GM18505 (cell line): ENCODE data around the gene ASB15.

Experiments
- ATAC-seq: cut with Tn5 transposase; IDR thresholded peaks from one replicate; pipeline ENCODE4 v1.9.1; 2021; ENCODE audit not compliant: unreplicated experiment
- POLR2A ChIP-seq: IDR thresholded peaks from 4 replicates; pipeline ENCODE4 v1.6.1; 2011; ENCODE audit warnings: borderline replicate concordance; ENCODE audit not compliant: insufficient read depth, insufficient read length; ENCODE audit errors: extremely low read depth

Gene ASB15

DNA sequence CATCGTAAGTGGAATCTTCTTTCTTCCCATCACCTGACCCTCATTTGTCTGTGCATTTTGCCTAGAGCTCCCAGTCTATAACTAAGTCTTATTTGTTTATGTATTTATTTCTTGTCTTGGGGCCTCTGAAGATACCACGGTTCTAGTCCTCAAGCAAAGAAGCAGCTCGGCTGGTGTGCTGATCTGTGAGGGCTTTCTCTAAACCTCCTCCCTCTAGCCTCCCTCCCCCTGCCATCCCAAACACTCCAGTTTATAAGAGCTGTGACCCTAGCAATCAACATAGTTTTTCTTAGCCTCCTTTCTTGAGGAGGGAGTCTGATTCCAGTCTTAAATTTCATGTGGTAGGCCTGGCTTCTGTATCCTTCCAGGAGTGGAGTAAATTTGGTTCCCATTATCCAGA, 28.3 kb upstream of the ASB15 start:
- no peak for ATAC-seq
- no peak for TF ChIP-seq POLR2A

DNA sequence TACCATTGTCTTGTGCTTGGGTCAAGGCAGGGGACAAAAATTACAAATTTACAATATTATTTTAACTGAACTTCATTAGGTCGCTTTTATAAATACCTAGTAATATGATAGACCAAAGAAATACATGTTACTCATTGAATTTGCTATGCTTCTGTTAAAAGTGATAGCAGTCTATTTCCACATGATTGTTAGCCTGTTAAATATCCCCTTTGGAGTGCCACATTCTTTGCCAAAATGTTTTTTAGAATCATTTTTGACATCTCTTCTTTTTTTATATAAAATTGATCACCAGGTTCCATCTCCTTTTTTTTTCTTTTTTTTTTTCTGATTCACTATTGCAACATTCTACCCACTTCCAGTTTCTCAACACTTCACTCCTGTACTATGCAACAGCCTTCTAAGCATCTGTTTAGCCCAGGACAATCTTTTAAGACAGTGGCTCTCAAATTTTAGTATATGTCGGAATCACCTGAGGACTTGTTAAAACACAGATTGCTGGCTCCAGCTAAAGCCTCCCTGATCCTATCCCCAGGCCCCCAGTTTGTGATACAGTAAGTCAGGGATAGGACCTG, 27.6 kb upstream of the ASB15 start:
- no peak for TF ChIP-seq POLR2A
- no peak for ATAC-seq

GRCh38 chr7:123579416-123579815, 22.2 kb upstream of the ASB15 start:
- no peak for ATAC-seq
- no peak for TF ChIP-seq POLR2A

DNA sequence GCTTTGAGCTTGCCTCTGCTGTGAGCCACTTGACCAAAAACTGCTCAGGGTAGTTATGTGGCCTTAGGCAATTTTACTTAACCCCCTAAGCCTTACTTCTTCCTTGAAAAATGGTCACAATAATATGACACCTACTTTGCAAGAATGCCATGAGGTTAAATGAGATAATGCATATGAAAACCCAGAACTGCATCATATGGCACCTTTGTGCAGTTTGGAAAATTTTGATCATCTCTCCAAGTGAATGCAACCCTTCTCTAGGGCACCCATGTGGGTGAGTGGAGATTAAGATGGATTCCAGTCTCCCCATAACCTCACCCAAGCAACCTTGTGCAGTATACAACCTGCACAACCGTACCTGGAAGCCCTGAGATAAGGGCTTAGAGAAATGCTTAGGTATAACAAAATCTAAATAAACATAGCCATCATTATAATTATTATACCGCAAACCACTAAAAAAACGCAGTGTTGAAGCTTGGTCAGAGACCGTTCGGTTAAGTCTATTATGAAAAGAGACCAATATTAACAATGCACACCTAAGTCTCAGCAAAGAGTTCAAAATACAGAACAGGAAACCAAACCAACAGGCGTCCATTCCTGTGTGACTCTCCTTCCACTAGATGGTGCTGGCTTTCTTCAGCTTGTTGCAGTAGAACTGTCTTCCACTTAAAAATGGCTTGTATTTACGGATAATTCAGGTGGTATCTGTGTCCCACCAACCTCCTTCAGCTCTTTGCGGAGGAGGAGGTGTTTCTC, 21.0 kb upstream of the ASB15 start:
- ATAC-seq = peak; percentile 86
- no peak for TF ChIP-seq POLR2A

DNA sequence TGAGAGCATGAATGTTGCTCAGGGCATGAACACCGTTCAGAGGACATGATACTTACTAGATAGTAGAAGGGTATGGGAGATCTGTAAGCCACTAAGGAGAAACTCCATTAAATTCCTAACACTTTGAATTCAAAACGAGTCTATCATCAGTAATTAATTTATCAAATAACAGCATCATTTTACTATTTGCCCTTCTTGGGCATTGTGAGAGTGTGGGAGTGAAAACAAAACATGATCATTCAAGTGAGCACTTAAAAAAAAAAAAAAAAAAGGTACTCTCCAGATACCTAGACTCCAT, 20.5 kb upstream of the ASB15 start:
- peak; percentile 7 for ATAC-seq
- TF ChIP-seq POLR2A = no peak

DNA sequence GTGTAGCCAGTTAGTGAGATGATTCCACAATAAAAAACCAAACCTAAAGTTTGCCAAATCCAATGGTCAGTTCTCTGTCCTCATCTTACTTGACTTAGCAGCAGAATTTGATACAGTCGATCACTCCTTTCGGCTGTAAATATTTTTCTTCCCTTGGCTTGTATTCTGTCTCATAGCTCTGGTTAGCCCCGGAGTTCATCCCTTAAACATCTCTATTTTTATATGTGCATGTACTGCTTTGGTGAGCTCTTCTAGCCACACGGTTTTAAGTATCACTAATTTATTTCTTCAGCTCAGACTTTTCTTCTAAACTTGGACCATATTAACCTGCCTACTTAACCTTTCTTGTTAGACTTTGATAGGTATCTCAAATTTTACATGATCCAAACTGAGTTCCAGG, 17.8 kb upstream of the ASB15 start:
- no peak for ATAC-seq
- no peak for TF ChIP-seq POLR2A

DNA sequence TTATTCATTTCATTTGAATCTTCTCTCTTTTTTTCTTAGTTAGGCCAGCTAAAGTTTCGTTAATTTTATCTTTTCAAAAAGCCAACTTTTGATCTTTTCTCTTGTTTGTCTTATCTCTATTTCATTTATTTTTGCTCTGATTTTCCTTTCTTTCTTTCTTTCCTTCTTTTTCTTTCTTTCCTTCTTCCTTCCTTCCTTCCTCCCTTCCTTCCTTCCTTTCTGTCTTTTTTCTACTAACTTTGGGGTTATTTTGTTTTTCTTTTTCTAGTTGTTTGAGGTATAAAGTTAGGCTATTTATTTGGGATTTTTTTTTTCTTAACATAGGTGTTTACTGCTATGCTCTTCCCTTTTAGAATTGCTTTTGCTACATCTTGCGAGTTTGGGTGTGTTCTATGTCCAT, 13.2 kb upstream of the ASB15 start:
- no peak for ATAC-seq
- no peak for TF ChIP-seq POLR2A

DNA sequence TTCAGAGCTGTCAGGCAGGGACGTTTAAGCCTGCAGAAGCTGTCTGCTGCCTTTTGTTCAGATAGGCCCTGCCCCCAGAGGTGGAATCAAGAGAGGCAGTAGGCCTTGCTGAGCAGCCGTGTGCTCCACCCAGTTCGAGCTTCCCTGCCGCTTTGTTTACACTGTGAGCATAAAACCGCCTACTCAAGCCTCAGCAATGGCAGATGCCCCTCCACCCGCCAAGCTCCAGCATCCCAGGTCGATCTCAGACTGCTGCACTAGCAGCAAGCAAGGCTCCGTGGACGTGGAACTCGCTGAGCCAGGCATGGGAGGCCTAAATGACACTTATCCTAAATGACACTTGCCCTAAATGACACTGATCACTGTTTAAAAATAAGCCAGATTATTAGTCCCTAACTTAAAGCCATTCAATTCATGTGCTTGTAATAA, 6.8 kb upstream of the ASB15 start:
- no peak for TF ChIP-seq POLR2A
- no peak for ATAC-seq

- no peak for TF ChIP-seq POLR2A
- no peak for ATAC-seq
Measured at GRCh38 chr7:123598657-123599056, 3.0 kb upstream of the ASB15 start.

DNA sequence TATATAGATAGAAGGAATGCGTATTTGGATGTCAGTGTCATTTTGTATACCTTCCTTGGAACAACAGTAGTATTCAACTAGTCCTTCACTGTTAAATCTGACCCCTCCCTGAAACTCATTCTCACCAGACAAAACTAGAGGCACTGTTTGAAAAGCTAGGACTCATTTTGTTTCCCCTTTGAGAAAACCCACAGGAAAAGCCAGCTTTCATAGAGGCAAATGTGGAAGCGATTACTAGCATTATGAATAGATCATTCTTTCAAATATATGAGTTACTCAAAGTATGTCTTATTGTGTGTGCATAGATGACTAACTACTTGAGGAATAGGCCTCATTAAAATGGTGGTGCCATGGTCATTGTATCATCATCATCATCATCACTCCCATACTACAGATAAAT, 1.9 kb upstream of the ASB15 start:
- no peak for TF ChIP-seq POLR2A

GRCh38 chr7:123600876-123601275, 745 bp upstream of the ASB15 start:
- ATAC-seq = no peak
- TF ChIP-seq POLR2A = no peak

More for the DNA sequence above, 1.9 kb upstream of the ASB15 start:
- no peak for ATAC-seq

- no peak for ATAC-seq
- TF ChIP-seq POLR2A = no peak
Measured at GRCh38 chr7:123602648-123603047, 1.0 kb downstream of the ASB15 start.

DNA sequence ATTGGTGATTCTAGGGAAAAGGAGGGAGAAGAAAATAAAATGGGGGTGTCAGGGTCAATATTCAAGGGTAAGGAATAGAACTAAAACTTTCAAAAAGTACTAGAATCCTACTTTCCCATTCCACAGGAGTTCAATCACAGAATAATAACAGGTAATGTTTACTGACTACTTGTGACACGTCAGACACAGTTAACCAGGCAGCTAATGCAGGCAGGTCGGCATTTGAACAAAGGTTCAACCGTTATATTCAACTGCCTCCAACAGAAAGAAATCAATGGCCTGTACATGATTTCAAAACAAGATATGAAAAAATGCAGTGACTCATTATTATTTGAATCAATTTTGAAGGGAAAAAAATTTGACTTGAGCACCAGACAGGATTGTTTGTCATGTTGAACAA, 3.1 kb downstream of the ASB15 start:
- no peak for TF ChIP-seq POLR2A
- no peak for ATAC-seq

- TF ChIP-seq POLR2A = no peak
- ATAC-seq = no peak
Measured at GRCh38 chr7:123607423-123607975, 5.9 kb downstream of the ASB15 start.
